Body of pancreas (tissue), 4 donors: ENCODE measurements around the gene BRICD5.

Experiments used
- CTCF ChIP-seq, 7 experiments: fragments of 450-650 bp in 4 of 7; fragments of 200-600 bp in 3 of 7; sonication (generic) in 3 of 7; IDR thresholded peaks; one replicate each; pipeline ENCODE4 v1.5.1; 2016 to 2019; ENCODE audit warnings: antibody characterized with exemption in 7 of 7
- POLR2A ChIP-seq, 3 donors: fragments of 450-650 bp; IDR thresholded peaks; one replicate each; pipeline ENCODE4 v1.6.1; 2016; ENCODE audit warnings: antibody characterized with exemption in 3 of 3, mild to moderate bottlenecking in 2 of 3

- TF ChIP-seq CTCF (IDR thresholded peaks at IDR 0.05) (no peak), POLR2A (IDR thresholded peaks at IDR 0.05) (no peak)
Observed at GRCh38 chr16:2206420-2206779, 4.3 kb downstream of the BRICD5 start.
